ENCODE measurements around the gene VSIR.

The VSIR gene

GRCh38 chr10:71708301-71708703 lies 65.0 kb downstream of the VSIR start:
- no peaks in the 10 kb centered on the region for H3K9me3 Mint-ChIP-seq
- peaks cover 43% of the 10 kb centered on the region for H3K4me1 Mint-ChIP-seq (ENCODE audit: low read depth)
- H3K4me3 Mint-ChIP-seq = no peak overlapping the region
- H3K27me3 Mint-ChIP-seq = no peaks in the 10 kb centered on the region
- no peak overlapping the region for H3K27ac Mint-ChIP-seq
- peak; percentile 85 for DNase-seq
- no peaks in the 10 kb centered on the region for H3K36me3 Mint-ChIP-seq (ENCODE audit: low read depth)

GRCh38 chr10:71707240-71707789 lies 66.0 kb downstream of the VSIR start:
- DNase-seq = no peak
- Mint-ChIP-seq H3K9me3 (no peaks in the 10 kb centered on the region), H3K4me3 (no peak overlapping the region), H3K4me1 (ENCODE audit: low read depth) (peaks cover 33% of the 10 kb centered on the region), H3K36me3 (ENCODE audit: low read depth) (no peaks in the 10 kb centered on the region), H3K27ac (no peak overlapping the region), H3K27me3 (no peaks in the 10 kb centered on the region)

- no peak for DNase-seq
- no peak overlapping the region for H3K27ac Mint-ChIP-seq
- no peaks in the 10 kb centered on the region for H3K27me3 Mint-ChIP-seq
- no peaks in the 10 kb centered on the region for H3K9me3 Mint-ChIP-seq
- no peaks in the 10 kb centered on the region for H3K36me3 Mint-ChIP-seq (ENCODE audit: low read depth)
- H3K4me3 Mint-ChIP-seq = no peak overlapping the region
- H3K4me1 Mint-ChIP-seq (ENCODE audit: low read depth) = peaks cover 27% of the 10 kb centered on the region
Observed at GRCh38 chr10:71706216-71707121, 66.9 kb downstream of the VSIR start.

GRCh38 chr10:71705582-71705981 lies 67.7 kb downstream of the VSIR start:
- Mint-ChIP-seq H3K4me3 (no peak overlapping the region), H3K9me3 (no peaks in the 10 kb centered on the region), H3K4me1 (ENCODE audit: low read depth) (peaks cover 22% of the 10 kb centered on the region), H3K27ac (no peak overlapping the region), H3K27me3 (no peaks in the 10 kb centered on the region), H3K36me3 (ENCODE audit: low read depth) (no peaks in the 10 kb centered on the region)
- no peak for DNase-seq

- Mint-ChIP-seq H3K27ac (no peak overlapping the region), H3K4me1 (ENCODE audit: low read depth) (peaks cover 21% of the 10 kb centered on the region)
Observed at GRCh38 chr10:71704816-71705215, 68.5 kb downstream of the VSIR start.

GRCh38 chr10:71703577-71703976 lies 69.7 kb downstream of the VSIR start:
- H3K4me1 Mint-ChIP-seq (ENCODE audit: low read depth) = peaks cover 23% of the 10 kb centered on the region
- no peak overlapping the region for H3K4me3 Mint-ChIP-seq
- DNase-seq = no peak

More at GRCh38 chr10:71704816-71705215, 68.5 kb downstream of the VSIR start:
- DNase-seq = no peak
- no peaks in the 10 kb centered on the region for H3K36me3 Mint-ChIP-seq (ENCODE audit: low read depth)
- H3K4me3 Mint-ChIP-seq = no peak overlapping the region
- no peaks in the 10 kb centered on the region for H3K27me3 Mint-ChIP-seq
- no peaks in the 10 kb centered on the region for H3K9me3 Mint-ChIP-seq

GRCh38 chr10:71701496-71702132 lies 71.7 kb downstream of the VSIR start:
- Mint-ChIP-seq H3K4me3 (no peak overlapping the region), H3K27ac (no peak overlapping the region), H3K36me3 (ENCODE audit: low read depth) (no peaks in the 10 kb centered on the region), H3K27me3 (no peaks in the 10 kb centered on the region), H3K9me3 (no peaks in the 10 kb centered on the region), H3K4me1 (ENCODE audit: low read depth) (peaks cover 31% of the 10 kb centered on the region)
- DNase-seq = no peak

More at GRCh38 chr10:71703577-71703976, 69.7 kb downstream of the VSIR start:
- Mint-ChIP-seq H3K27ac (no peak overlapping the region), H3K27me3 (no peaks in the 10 kb centered on the region), H3K36me3 (ENCODE audit: low read depth) (no peaks in the 10 kb centered on the region), H3K9me3 (no peaks in the 10 kb centered on the region)

- Mint-ChIP-seq H3K36me3 (ENCODE audit: low read depth) (no peaks in the 10 kb centered on the region), H3K9me3 (no peaks in the 10 kb centered on the region), H3K4me1 (ENCODE audit: low read depth) (peaks cover 32% of the 10 kb centered on the region), H3K4me3 (no peak overlapping the region), H3K27ac (no peak overlapping the region), H3K27me3 (no peaks in the 10 kb centered on the region)
- DNase-seq = no peak
Observed at GRCh38 chr10:71700731-71701368, 72.5 kb downstream of the VSIR start.

GRCh38 chr10:71698737-71699136 lies 74.6 kb downstream of the VSIR start:
- Mint-ChIP-seq H3K27me3 (no peaks in the 10 kb centered on the region), H3K4me1 (ENCODE audit: low read depth) (peaks cover 50% of the 10 kb centered on the region), H3K4me3 (no peak overlapping the region), H3K36me3 (ENCODE audit: low read depth) (no peaks in the 10 kb centered on the region), H3K27ac (peak overlapping the region; percentile 51), H3K9me3 (no peaks in the 10 kb centered on the region)
- no peak for DNase-seq

GRCh38 chr10:71697938-71698709 lies 75.2 kb downstream of the VSIR start:
- H3K4me3 Mint-ChIP-seq = no peak overlapping the region
- peak; percentile 67 for DNase-seq
- H3K27me3 Mint-ChIP-seq = no peaks in the 10 kb centered on the region
- peak overlapping the region; percentile 51 for H3K27ac Mint-ChIP-seq
- peaks cover 53% of the 10 kb centered on the region for H3K4me1 Mint-ChIP-seq (ENCODE audit: low read depth)
- H3K9me3 Mint-ChIP-seq = no peaks in the 10 kb centered on the region
- no peaks in the 10 kb centered on the region for H3K36me3 Mint-ChIP-seq (ENCODE audit: low read depth)
